A549 treated with AZD9567 at 1 μM for 4 hours (cell line): Measurements from ENCODE around the gene HLA-G. TPM values are rescaled to one million over a fixed set of nuclear protein-coding genes. Genes with fewer than 3 reads are reported as not detected.

Experiments used
- total RNA-seq: library from RNA; stranded (reverse); fragments of 200-300 nt; extraction: Qiagen RNA extraction; gene quantifications from 5 replicates; pipeline ENCODE4 v1.2.3, GENCODE V29; 2022; ENCODE audit not compliant: insufficient read depth

HLA-G gene
- 0.16 TPM in 1 of 5 replicates, not detected in the others for total RNA-seq

DNA sequence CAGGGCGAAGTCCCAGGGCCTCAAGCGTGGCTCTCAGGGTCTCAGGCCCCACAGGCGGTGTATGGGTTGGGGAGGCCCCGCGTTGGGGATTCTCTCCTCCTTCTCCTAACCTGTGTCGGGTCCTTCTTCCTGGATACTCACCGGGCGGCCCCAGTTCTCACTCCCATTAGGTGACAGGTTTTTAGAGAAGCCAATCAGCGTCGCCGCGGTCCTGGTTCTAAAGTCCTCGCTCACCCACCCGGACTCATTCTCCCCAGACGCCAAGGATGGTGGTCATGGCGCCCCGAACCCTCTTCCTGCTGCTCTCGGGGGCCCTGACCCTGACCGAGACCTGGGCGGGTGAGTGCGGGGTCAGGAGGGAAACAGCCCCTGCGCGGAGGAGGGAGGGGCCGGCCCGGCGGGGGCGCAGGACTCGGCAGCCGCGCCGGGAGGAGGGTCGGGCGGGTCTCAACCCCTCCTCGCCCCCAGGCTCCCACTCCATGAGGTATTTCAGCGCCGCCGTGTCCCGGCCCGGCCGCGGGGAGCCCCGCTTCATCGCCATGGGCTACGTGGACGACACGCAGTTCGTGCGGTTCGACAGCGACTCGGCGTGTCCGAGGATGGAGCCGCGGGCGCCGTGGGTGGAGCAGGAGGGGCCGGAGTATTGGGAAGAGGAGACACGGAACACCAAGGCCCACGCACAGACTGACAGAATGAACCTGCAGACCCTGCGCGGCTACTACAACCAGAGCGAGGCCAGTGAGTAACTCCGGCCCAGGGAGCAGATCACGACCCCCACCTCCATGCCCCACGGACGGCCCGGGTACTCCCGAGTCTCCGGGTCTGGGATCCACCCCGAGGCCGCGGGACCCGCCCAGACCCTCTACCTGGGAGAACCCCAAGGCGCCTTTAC, at the start of gene HLA-G:
Gene HLA-G, plus strand, starts transcription at position 247 of the 892 bp plus-strand sequence. Its CDS starts 20 bp downstream, at position 267.

Other genes starting within 250 kb of the HLA-G start
- not detected in 5 replicates for gene OR2H2, start 242.7 kb upstream of the HLA-G start, total RNA-seq
- 2.8 to 6.7 TPM (median 6.4 TPM) in 5 replicates for gene GABBR1, start 194.6 kb upstream of the HLA-G start, total RNA-seq
- gene MOG, start 170.7 kb upstream of the HLA-G start, total RNA-seq: not detected in 5 replicates
- gene ZFP57, start 146.7 kb upstream of the HLA-G start, total RNA-seq: not detected in 5 replicates
- 4.2 to 5.2 TPM (median 4.3 TPM) in 5 replicates for gene HLA-F, start 104.4 kb upstream of the HLA-G start, total RNA-seq
- 116 to 158 TPM (median 146 TPM) in 5 replicates for gene HLA-A, start 114.7 kb downstream of the HLA-G start, total RNA-seq
- gene POLR1H, start 233.4 kb downstream of the HLA-G start, total RNA-seq: 9.1 to 34.2 TPM (median 32.8 TPM) in 5 replicates
- 37.2 to 39.8 TPM (median 38.6 TPM) in 5 replicates for gene PPP1R11, start 239.4 kb downstream of the HLA-G start, total RNA-seq
- 0.03 to 0.05 TPM in 2 of 5 replicates, not detected in the others for gene RNF39, start 247.9 kb downstream of the HLA-G start, total RNA-seq